Stimulated activated memory B cell treated with anti-CD40 and anti-IgM and Interleukin-4, amounts not matched to agents 10 μg/mL and 1 μg/mL and 100 μg/mL, for 72 hours (primary cell): Measurements from ENCODE around the gene TMEM123.
"Not testable (repeated sequence)": the region's sequence is repeated elsewhere in the genome, so short reads cannot be mapped to it uniquely, and the experiment has no call there.

Experiments
- ATAC-seq: fragments of 150-1000 bp; cut with Tn5 transposase; 2 replicates; pipeline ENCODE4 v1.10.0; 2021
- H3K27ac Mint-ChIP-seq: one replicate; pipeline ENCODE4 v1.8.0; 2022; ENCODE audit warnings: mild to moderate bottlenecking, mixed read lengths
- H3K27me3 Mint-ChIP-seq: one replicate; pipeline ENCODE4 v1.8.0; 2022; ENCODE audit warnings: mixed read lengths
- H3K36me3 Mint-ChIP-seq: one replicate; pipeline ENCODE4 v1.8.0; 2022; ENCODE audit warnings: mixed read lengths
- H3K4me1 Mint-ChIP-seq: one replicate; pipeline ENCODE4 v1.8.0; 2022; ENCODE audit warnings: mixed read lengths
- H3K4me3 Mint-ChIP-seq: one replicate; pipeline ENCODE4 v1.8.0; 2022; ENCODE audit warnings: mild to moderate bottlenecking, moderate library complexity, mixed read lengths
- H3K9me3 Mint-ChIP-seq: one replicate; pipeline ENCODE4 v1.8.0; 2022; ENCODE audit warnings: mixed read lengths

Gene TMEM123

DNA sequence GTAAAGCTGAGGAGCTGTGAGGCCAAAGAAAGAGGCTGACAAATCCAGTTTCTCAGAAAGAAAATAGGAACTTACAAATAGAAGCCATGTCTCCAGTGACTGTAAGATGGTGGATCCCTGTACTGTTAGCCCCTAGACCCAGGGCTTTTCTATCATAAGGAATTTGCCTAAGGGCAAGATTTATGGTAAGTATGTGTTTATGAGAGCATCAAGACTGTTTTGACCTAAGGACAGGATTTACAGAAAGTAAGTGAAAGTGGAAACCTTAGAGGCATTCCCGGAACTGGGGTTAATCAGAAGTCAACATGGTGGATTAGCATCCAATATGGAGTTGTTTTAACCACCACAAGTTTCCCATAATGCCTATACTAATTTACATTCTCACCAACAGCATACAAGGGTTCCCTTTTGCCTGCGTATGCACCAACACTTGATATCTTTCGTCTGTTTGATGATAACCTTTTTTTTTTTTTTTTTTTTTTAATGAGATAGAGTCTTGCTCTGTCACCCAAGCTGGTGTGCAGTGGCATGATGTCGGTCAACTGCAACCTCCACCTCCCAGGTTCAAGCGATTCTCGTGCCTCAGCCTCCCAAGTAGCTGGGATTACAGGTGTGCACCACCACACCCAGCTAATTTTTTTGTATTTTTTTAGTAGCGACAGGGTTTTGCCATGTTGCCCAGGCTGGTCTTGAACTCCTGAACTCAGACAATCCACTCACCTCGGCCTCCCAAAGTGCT lies 65.4 kb downstream of the TMEM123 start:
- Mint-ChIP-seq H3K36me3 (peaks cover 67% of the 10 kb centered on the region), H3K9me3 (peaks cover 2% of the 10 kb centered on the region), H3K4me3 (no peak overlapping the region), H3K4me1 (peaks cover 8% of the 10 kb centered on the region), H3K27me3 (no peaks in the 10 kb centered on the region), H3K27ac (no peak overlapping the region)
- ATAC-seq: no peak

GRCh38 chr11:102386136-102386734 lies 66.3 kb downstream of the TMEM123 start:
- no peaks in the 10 kb centered on the region for H3K27me3 Mint-ChIP-seq
- H3K4me1 Mint-ChIP-seq: peaks cover 8% of the 10 kb centered on the region
- ATAC-seq: no peak
- peaks cover 2% of the 10 kb centered on the region for H3K9me3 Mint-ChIP-seq
- no peak overlapping the region for H3K4me3 Mint-ChIP-seq
- H3K36me3 Mint-ChIP-seq: peaks cover 73% of the 10 kb centered on the region
- no peak overlapping the region for H3K27ac Mint-ChIP-seq

- peaks cover 2% of the 10 kb centered on the region for H3K9me3 Mint-ChIP-seq
- H3K36me3 Mint-ChIP-seq: peaks cover 77% of the 10 kb centered on the region
- no peak overlapping the region for H3K4me3 Mint-ChIP-seq
- no peaks in the 10 kb centered on the region for H3K27me3 Mint-ChIP-seq
- H3K27ac Mint-ChIP-seq: no peak overlapping the region
- no peak for ATAC-seq
- peaks cover 1% of the 10 kb centered on the region for H3K4me1 Mint-ChIP-seq
Measured at GRCh38 chr11:102385085-102386007, 67.2 kb downstream of the TMEM123 start.

DNA sequence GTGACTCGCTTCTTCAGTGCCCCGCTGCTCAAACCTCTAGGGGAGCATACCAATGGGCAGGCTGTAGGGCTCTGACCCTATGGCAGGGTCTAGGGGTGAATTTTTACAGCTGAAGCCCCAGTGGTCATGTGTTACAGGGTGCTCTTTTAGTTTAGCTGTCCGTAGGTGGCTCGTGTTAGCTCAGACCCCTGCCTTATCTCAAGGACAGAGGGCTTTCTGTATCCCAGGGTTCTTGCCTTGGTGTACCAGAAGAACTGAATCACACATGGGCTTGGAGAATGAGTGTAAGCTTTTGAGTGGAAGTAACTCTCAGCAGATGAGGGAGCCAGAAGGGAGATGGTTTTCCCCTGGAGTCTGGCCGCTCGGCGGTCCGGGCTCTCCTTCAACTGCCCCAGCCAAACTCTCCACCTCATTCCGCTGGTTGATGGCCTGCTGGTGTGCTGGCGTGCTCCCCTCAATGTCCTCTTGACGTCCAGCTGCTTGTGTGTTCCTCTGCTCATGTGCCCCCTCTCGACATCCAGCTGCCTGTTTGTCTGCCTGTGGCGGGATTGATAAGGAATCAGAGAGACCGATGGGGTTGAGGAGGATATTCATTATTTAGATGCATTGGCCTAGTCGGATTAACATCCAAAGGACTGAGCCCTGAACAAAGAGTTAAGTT lies 68.0 kb downstream of the TMEM123 start:
- H3K9me3 Mint-ChIP-seq: peaks cover 2% of the 10 kb centered on the region
- H3K36me3 Mint-ChIP-seq: peaks cover 79% of the 10 kb centered on the region
- H3K4me3 Mint-ChIP-seq: no peak overlapping the region
- ATAC-seq: no peak
- no peak overlapping the region for H3K27ac Mint-ChIP-seq
- H3K4me1 Mint-ChIP-seq: no peaks in the 10 kb centered on the region
- H3K27me3 Mint-ChIP-seq: no peaks in the 10 kb centered on the region

DNA sequence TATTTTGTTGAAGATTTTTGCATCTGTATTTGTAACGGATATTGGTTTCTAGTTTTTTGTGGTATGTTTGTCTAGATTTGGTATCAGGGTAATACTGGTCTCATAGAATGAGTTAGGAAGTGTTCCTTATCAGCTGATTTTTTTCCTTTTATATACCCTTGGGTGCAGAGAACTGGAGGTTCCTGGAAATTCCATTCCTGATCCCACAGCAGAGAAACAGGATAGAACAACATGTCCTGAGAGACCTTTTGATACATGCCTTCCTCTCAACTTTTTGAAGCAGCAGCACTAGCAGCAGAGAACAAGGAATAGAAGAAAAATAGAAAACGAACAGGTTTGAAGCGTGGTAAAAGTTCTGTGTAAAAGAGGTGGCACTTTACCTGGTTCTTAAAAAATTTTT lies 68.7 kb downstream of the TMEM123 start:
- Mint-ChIP-seq H3K27ac (no peak overlapping the region), H3K4me1 (no peaks in the 10 kb centered on the region), H3K4me3 (no peak overlapping the region), H3K36me3 (peaks cover 79% of the 10 kb centered on the region), H3K9me3 (peaks cover 2% of the 10 kb centered on the region), H3K27me3 (no peaks in the 10 kb centered on the region)
- ATAC-seq: no peak

GRCh38 chr11:102382384-102382783 lies 70.2 kb downstream of the TMEM123 start:
- H3K27me3 Mint-ChIP-seq: no peaks in the 10 kb centered on the region
- no peak overlapping the region for H3K27ac Mint-ChIP-seq
- no peak overlapping the region for H3K4me3 Mint-ChIP-seq
- no peak for ATAC-seq
- no peaks in the 10 kb centered on the region for H3K9me3 Mint-ChIP-seq
- peaks cover 73% of the 10 kb centered on the region for H3K36me3 Mint-ChIP-seq
- no peaks in the 10 kb centered on the region for H3K4me1 Mint-ChIP-seq

GRCh38 chr11:102378818-102379217 lies 73.7 kb downstream of the TMEM123 start:
- Mint-ChIP-seq H3K4me3 (no peak overlapping the region), H3K4me1 (no peaks in the 10 kb centered on the region), H3K27ac (no peak overlapping the region), H3K9me3 (no peaks in the 10 kb centered on the region), H3K36me3 (peaks cover 60% of the 10 kb centered on the region), H3K27me3 (no peaks in the 10 kb centered on the region)
- no peak for ATAC-seq

DNA sequence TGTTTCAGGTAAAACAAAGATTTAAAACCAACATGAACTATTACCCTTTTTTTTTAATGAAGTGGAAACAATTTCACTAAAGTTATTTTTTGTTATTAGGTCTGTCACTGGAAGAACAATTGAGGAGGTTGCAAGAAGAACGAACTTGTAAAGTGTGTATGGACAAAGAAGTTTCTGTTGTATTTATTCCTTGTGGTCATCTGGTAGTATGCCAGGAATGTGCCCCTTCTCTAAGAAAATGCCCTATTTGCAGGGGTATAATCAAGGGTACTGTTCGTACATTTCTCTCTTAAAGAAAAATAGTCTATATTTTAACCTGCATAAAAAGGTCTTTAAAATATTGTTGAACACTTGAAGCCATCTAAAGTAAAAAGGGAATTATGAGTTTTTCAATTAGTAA lies 74.7 kb downstream of the TMEM123 start:
- peaks cover 50% of the 10 kb centered on the region for H3K36me3 Mint-ChIP-seq

GRCh38 chr11:102375720-102376399 lies 76.7 kb downstream of the TMEM123 start:
- Mint-ChIP-seq H3K9me3 (no peaks in the 10 kb centered on the region), H3K4me1 (peaks cover 6% of the 10 kb centered on the region), H3K36me3 (peaks cover 46% of the 10 kb centered on the region), H3K27ac (no peak overlapping the region), H3K4me3 (no peak overlapping the region), H3K27me3 (no peaks in the 10 kb centered on the region)
- ATAC-seq: no peak

More for the DNA sequence above, 74.7 kb downstream of the TMEM123 start:
- H3K4me1 Mint-ChIP-seq: no peaks in the 10 kb centered on the region
- no peak overlapping the region for H3K27ac Mint-ChIP-seq
- H3K4me3 Mint-ChIP-seq: no peak overlapping the region
- ATAC-seq: no peak
- no peaks in the 10 kb centered on the region for H3K9me3 Mint-ChIP-seq
- H3K27me3 Mint-ChIP-seq: no peaks in the 10 kb centered on the region

DNA sequence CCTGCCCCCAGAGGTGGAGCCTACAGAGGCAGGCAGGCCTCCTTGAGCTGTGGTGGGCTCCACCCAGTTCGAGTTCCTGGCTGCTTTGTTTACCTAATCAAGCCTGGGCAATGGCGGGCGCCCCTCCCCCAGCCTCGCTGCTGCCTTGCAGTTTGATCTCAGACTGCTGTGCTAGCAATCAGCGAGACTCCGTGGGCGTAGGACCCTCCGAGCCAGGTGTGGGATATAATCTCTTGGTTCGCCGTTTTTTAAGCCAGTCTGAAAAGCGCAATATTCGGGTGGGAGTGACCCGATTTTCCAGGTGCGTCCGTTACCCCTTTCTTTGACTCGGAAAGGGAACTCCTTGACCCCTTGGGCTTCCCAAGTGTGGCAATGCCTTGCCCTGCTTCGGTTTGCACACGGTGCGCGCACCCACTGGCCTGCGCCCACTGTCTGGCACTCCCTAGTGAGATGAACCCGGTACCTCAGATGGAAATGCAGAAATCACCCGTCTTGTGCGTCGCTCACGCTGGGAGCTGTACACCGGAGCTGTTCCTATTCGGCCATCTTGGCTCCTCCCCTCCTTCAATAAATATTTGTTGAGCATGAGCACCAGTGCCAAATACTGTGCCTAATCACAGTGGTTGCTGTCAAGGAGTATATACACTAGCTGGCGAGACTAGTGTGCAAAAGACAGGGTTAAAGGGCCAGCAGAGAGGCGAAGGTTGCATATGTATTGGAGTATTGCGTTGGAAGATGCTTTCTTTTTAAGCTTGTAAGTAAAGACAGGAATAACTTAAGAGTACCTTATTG lies 77.7 kb downstream of the TMEM123 start:
- H3K36me3 Mint-ChIP-seq: peaks cover 40% of the 10 kb centered on the region
- not testable (repeated sequence) for H3K9me3 Mint-ChIP-seq, H3K4me1 Mint-ChIP-seq, ATAC-seq, H3K27me3 Mint-ChIP-seq, H3K4me3 Mint-ChIP-seq, H3K27ac Mint-ChIP-seq

GRCh38 chr11:102368472-102368871 lies 84.1 kb downstream of the TMEM123 start:
- H3K27ac Mint-ChIP-seq: no peak overlapping the region
- ATAC-seq: peak; percentile 93
- no peaks in the 10 kb centered on the region for H3K9me3 Mint-ChIP-seq
- no peaks in the 10 kb centered on the region for H3K27me3 Mint-ChIP-seq
- H3K4me3 Mint-ChIP-seq: no peak overlapping the region
- peaks cover 56% of the 10 kb centered on the region for H3K36me3 Mint-ChIP-seq
- peaks cover 32% of the 10 kb centered on the region for H3K4me1 Mint-ChIP-seq

DNA sequence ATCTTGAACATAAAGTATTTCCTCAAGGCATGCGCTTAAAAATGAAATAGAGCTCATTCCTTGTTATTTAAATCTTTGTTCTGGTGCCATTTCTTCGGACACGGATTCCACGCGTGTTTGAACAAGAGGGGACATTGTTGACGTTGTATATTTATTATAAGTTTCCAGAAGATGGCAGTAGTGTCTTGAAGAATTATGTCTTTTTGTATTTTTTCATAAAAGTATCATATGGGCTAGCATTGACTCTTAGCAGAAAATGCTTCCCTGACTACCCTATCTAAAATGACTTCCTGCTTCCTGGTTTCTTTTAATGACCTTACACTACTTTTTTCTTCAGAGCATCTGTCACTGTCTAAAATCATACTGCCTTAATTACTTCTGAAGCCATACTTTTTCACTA lies 85.2 kb downstream of the TMEM123 start:
- Mint-ChIP-seq H3K27me3 (no peaks in the 10 kb centered on the region), H3K4me3 (no peak overlapping the region), H3K9me3 (no peaks in the 10 kb centered on the region), H3K27ac (peak overlapping the region; percentile 47), H3K36me3 (peaks cover 54% of the 10 kb centered on the region), H3K4me1 (peaks cover 32% of the 10 kb centered on the region)
- no peak for ATAC-seq

- ATAC-seq: no peak
- H3K27me3 Mint-ChIP-seq: no peaks in the 10 kb centered on the region
- H3K27ac Mint-ChIP-seq: no peak overlapping the region
- H3K4me3 Mint-ChIP-seq: no peak overlapping the region
- peaks cover 46% of the 10 kb centered on the region for H3K4me1 Mint-ChIP-seq
- no peaks in the 10 kb centered on the region for H3K9me3 Mint-ChIP-seq
- peaks cover 67% of the 10 kb centered on the region for H3K36me3 Mint-ChIP-seq
Measured at GRCh38 chr11:102364991-102365390, 87.6 kb downstream of the TMEM123 start.
